ENCODE measurements around the gene ACTL7B.

The ACTL7B gene

DNA sequence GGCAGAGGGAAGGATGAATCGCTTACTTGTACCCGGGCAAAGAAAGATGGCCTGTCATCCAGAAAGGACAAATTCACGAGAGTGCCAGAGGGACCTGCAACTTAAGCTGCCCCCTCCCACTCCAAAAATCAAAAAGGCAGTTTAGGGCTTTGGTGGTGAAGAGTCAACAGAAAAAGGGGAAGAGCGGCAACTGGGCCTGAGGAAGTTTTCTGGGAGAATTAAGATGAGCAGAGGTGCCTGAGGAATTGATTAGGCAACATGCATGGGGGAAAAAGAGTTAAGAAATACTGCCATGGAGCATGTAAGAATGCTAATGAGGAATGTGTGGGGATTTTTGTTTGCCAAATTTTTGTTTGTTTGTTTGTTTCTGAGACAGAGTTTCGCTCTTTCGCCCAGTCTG is 1.8 kb upstream of the ACTL7B start:
- no peak for TF ChIP-seq GATA3 (IDR thresholded peaks at IDR 0.05; ENCODE audit: low read depth, low read length)
- TF ChIP-seq GATA2 (IDR thresholded peaks at IDR 0.05; ENCODE audit: low read depth, low read length) = no peak

DNA sequence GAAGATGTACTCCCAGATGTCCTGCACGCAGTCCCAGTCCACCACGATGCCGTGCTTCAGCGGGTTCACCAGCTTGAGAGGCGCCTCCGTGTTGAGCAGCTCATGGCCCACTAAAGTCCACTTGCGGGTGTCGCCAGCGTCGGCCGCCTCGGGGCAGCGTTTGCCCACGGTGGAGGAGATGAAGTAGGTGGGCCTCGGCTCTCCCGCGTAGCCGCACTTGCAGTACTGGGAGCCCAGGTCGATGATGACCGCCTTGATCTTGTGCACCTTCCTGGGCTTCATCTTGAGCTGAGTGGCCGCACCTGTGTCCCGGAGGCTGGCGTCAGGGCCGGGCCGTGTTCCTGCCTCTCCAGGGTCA is 278 bp downstream of the ACTL7B start:
- TF ChIP-seq GATA3 (IDR thresholded peaks at IDR 0.05; ENCODE audit: low read depth, low read length) (no peak), GATA2 (IDR thresholded peaks at IDR 0.05; ENCODE audit: low read depth, low read length) (no peak)

- TF ChIP-seq GATA2 (IDR thresholded peaks at IDR 0.05; ENCODE audit: low read depth, low read length) (no peak), GATA3 (IDR thresholded peaks at IDR 0.05; ENCODE audit: low read depth, low read length) (no peak)
Observed at GRCh38 chr9:108854641-108855528, 901 bp downstream of the ACTL7B start.

- TF ChIP-seq GATA3 (IDR thresholded peaks at IDR 0.05; ENCODE audit: low read depth, low read length) (no peak), GATA2 (IDR thresholded peaks at IDR 0.05; ENCODE audit: low read depth, low read length) (no peak)
Observed at GRCh38 chr9:108854094-108854493, 1.7 kb downstream of the ACTL7B start.

- no peak for TF ChIP-seq GATA3 (IDR thresholded peaks at IDR 0.05; ENCODE audit: low read depth, low read length)
- TF ChIP-seq GATA2 (IDR thresholded peaks at IDR 0.05; ENCODE audit: low read depth, low read length) = no peak
Observed at GRCh38 chr9:108852079-108852478, 3.7 kb downstream of the ACTL7B start.

DNA sequence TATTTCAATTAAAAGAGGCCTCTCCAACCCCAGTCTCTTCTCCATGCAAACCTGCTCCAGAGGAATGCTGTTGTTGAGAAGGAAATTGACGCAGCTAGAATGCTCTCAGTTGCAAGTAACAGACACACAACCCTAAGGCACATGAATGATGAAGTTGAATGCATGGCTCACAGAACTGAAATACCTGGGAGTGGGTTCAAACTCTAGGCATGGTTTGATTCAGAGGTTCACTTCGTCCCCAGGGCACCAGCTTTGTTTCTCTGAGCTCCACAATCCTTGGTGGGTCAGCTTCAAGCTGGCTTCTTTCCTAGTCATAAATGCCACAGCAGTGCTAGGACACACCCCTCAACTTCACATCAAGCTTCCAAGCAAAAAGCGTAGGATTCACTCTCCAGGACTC is 4.6 kb downstream of the ACTL7B start:
- no peak for TF ChIP-seq GATA3 (IDR thresholded peaks at IDR 0.05; ENCODE audit: low read depth, low read length)
- TF ChIP-seq GATA2 (IDR thresholded peaks at IDR 0.05; ENCODE audit: low read depth, low read length) = no peak

DNA sequence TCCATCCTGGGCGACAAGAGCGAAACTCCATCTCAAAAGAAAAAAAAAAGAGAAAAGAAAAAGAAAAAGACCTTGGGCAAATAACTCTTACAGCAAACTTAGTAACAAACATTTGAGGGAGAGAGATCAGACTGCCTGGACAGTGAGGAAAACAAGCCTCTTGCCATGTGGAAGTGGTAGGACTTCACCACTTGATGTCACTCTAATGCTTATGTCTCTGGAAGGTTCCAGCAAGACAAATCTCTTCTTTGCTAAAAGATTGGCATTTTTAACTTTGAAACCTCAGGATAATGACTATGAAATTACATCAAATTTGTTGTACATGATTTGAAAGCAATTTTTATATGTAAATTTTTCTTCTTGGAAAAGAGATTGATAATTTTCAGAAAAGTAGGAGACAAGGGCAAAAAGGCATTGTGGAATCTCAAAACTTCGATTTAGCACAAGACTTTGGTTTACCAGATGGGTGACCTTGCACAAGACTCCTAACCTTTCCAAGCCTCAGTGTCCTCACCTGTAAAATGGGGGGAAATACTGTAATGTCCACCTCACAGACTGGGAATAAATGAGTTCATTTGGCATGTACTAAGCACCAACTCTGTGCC is 5.4 kb downstream of the ACTL7B start:
- no peak for TF ChIP-seq GATA2 (IDR thresholded peaks at IDR 0.05; ENCODE audit: low read depth, low read length)
- no peak for TF ChIP-seq GATA3 (IDR thresholded peaks at IDR 0.05; ENCODE audit: low read depth, low read length)

DNA sequence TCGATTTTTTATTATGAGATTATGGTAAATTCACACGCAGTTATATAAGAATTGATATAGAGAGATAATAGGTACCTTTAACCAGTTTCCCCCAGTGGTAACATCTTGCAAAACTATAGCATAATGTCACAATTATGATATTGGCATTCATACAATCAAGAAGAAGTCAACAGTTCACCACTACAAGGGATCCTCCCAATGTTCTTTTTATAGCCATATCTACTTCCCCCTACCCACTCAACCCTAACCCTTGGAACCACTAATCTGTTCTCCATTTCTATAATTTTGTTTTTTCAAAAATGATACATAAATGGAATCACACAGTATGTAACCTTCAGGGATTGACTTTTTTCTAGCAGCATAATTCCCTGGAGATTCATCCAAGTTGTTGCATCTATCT is 9.8 kb downstream of the ACTL7B start:
- TF ChIP-seq GATA2 (IDR thresholded peaks at IDR 0.05; ENCODE audit: low read depth, low read length) = no peak
- TF ChIP-seq GATA3 (IDR thresholded peaks at IDR 0.05; ENCODE audit: low read depth, low read length) = no peak

DNA sequence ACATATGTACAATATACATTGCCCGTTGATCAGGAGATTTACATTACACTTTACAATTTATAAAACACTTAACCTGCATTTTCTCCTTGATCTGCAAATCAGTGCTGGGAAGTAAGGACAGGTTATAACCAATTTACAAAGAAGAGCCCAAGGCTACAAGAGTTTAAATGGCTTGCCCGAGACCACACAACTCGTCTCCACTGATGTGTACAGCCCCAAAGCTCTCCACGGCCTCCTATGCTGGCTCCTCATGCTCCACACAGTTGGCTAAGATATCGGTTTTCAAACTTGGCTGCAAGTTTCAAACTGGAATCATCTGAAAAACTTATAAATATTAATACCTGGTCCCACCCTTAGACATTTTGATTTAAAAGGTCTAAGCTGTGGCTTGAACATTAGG is 10.3 kb downstream of the ACTL7B start:
- no peak for TF ChIP-seq GATA2 (IDR thresholded peaks at IDR 0.05; ENCODE audit: low read depth, low read length)
- no peak for TF ChIP-seq GATA3 (IDR thresholded peaks at IDR 0.05; ENCODE audit: low read depth, low read length)

- TF ChIP-seq GATA2 (IDR thresholded peaks at IDR 0.05; ENCODE audit: low read depth, low read length) (no peak), GATA3 (IDR thresholded peaks at IDR 0.05; ENCODE audit: low read depth, low read length) (no peak)
Observed at GRCh38 chr9:108844856-108845255, 10.9 kb downstream of the ACTL7B start.

DNA sequence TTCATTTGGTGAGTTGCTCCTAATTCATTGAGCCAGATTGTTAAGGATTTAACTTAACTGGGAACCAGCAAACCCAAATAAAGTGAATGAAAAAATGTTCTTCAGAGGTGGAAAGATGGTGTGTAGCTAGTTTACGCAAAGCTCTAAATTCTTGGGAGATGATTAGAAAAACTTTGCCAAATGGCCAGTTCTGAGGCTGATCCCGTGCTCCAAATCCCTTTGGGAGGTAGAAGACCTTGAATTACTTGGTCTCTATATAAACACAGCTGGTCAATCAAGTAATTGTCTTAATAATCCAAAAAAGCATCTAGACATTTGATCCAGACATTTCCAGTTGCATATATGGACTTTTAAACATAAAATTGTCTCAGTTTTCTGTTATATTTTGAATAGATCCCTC is 11.4 kb downstream of the ACTL7B start:
- TF ChIP-seq GATA3 (IDR thresholded peaks at IDR 0.05; ENCODE audit: low read depth, low read length) (no peak), GATA2 (IDR thresholded peaks at IDR 0.05; ENCODE audit: low read depth, low read length) (no peak)

GRCh38 chr9:108842610-108843295 is 13.0 kb downstream of the ACTL7B start:
- no peak for TF ChIP-seq GATA3 (IDR thresholded peaks at IDR 0.05; ENCODE audit: low read depth, low read length)
- TF ChIP-seq GATA2 (IDR thresholded peaks at IDR 0.05; ENCODE audit: low read depth, low read length) = no peak

GRCh38 chr9:108838017-108838416 is 17.8 kb downstream of the ACTL7B start:
- no peak for TF ChIP-seq GATA3 (IDR thresholded peaks at IDR 0.05; ENCODE audit: low read depth, low read length)

DNA sequence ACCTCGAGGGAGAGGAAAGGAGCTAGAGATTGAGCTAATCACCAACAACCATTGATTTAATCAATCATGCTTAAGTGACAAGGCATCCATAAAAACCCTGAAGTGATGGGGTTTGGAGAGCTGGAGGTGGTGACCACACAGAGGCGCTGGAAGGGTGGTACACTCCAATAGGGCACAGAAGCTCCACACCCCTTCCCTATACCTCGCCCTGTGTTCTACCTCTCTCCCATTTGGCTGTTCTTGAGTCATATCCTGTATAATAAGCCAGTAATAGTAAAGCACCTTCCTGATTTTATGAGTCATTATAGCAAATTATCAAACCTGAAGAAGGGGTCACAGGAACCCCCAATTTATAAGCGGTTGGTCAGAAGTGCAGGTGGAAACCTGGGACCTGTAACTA is 18.3 kb downstream of the ACTL7B start:
- TF ChIP-seq GATA2 (IDR thresholded peaks at IDR 0.05; ENCODE audit: low read depth, low read length) = no peak
- no peak for TF ChIP-seq GATA3 (IDR thresholded peaks at IDR 0.05; ENCODE audit: low read depth, low read length)

GRCh38 chr9:108836781-108837180 is 19.0 kb downstream of the ACTL7B start:
- TF ChIP-seq GATA2 (IDR thresholded peaks at IDR 0.05; ENCODE audit: low read depth, low read length) (no peak), GATA3 (IDR thresholded peaks at IDR 0.05; ENCODE audit: low read depth, low read length) (no peak)

All from SH-SY5Y (cell line).